Neural cell (in vitro differentiated cells): ENCODE results near the gene DCPS.

Source experiments
- CTCF ChIP-seq: fragments of 450-650 bp; IDR thresholded peaks from 2 replicates; pipeline ENCODE4 v1.5.1; 2014; ENCODE audit warnings: antibody characterized with exemption, mild to moderate bottlenecking, moderate library complexity; ENCODE audit not compliant: poor library complexity, severe bottlenecking
- EP300 ChIP-seq: fragments of 450-650 bp; conservative IDR thresholded peaks from 2 replicates; pipeline ENCODE4 v1.6.1; 2014; ENCODE audit warnings: antibody characterized with exemption, mild to moderate bottlenecking, moderate library complexity; ENCODE audit not compliant: poor library complexity, severe bottlenecking
- EZH2 ChIP-seq: fragments of 200-600, 300-800 bp; shearing (Covaris generic), sonication (generic); IDR thresholded peaks from 2 replicates; pipeline ENCODE4 v1.6.1; 2014; ENCODE audit warnings: antibody characterized with exemption, low read length, borderline replicate concordance, mild to moderate bottlenecking; ENCODE audit not compliant: insufficient read depth, poor library complexity, severe bottlenecking
- RAD21 ChIP-seq: fragments of 450-650 bp; conservative IDR thresholded peaks from 2 replicates; pipeline ENCODE4 v1.6.1; 2014; ENCODE audit warnings: antibody characterized with exemption, mild to moderate bottlenecking, moderate library complexity
- TAF1 ChIP-seq: IDR thresholded peaks from 2 replicates; pipeline ENCODE4 v1.6.1; 2012; ENCODE audit warnings: low read depth
- TF ChIP-seq, protein P1 (sequence below): IDR thresholded peaks from 2 replicates; pipeline ENCODE4 v1.6.1; 2012; ENCODE audit warnings: borderline replicate concordance

GRCh38 chr11:126370016-126370415, 66.2 kb downstream of the DCPS start:
- TF ChIP-seq RAD21 (no peak), EZH2 (no peak), CTCF (no peak), EP300 (no peak), TAF1 (no peak)
- TF ChIP-seq, protein P1, sequence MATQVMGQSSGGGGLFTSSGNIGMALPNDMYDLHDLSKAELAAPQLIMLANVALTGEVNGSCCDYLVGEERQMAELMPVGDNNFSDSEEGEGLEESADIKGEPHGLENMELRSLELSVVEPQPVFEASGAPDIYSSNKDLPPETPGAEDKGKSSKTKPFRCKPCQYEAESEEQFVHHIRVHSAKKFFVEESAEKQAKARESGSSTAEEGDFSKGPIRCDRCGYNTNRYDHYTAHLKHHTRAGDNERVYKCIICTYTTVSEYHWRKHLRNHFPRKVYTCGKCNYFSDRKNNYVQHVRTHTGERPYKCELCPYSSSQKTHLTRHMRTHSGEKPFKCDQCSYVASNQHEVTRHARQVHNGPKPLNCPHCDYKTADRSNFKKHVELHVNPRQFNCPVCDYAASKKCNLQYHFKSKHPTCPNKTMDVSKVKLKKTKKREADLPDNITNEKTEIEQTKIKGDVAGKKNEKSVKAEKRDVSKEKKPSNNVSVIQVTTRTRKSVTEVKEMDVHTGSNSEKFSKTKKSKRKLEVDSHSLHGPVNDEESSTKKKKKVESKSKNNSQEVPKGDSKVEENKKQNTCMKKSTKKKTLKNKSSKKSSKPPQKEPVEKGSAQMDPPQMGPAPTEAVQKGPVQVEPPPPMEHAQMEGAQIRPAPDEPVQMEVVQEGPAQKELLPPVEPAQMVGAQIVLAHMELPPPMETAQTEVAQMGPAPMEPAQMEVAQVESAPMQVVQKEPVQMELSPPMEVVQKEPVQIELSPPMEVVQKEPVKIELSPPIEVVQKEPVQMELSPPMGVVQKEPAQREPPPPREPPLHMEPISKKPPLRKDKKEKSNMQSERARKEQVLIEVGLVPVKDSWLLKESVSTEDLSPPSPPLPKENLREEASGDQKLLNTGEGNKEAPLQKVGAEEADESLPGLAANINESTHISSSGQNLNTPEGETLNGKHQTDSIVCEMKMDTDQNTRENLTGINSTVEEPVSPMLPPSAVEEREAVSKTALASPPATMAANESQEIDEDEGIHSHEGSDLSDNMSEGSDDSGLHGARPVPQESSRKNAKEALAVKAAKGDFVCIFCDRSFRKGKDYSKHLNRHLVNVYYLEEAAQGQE = no peak
